Liver (tissue), 9 donors: Measurements from ENCODE around the gene TMBIM6. TPM values are rescaled to one million over a fixed set of nuclear protein-coding genes. Genes with fewer than 3 reads are reported as not detected.
A peak's percentile ranks its signal among the peaks of the same experiment; 100 is the strongest.

ENCODE experiments used
- DNase-seq: peaks from one replicate; pipeline ENCODE4 v3.0.0-alpha.2; 2017; ENCODE audit warnings: low spot score
- H3K27ac ChIP-seq, 2 donors: one replicate each; pipeline ENCODE4 v1.7.0; 2013; ENCODE audit warnings: inconsistent platforms in 2 of 2, low read length in 2 of 2, control low read depth in 1 of 2, low read depth in 1 of 2, mild to moderate bottlenecking in 1 of 2
- H3K27me3 ChIP-seq, 4 donors: one replicate each; pipeline versions ENCODE4 v1.6.1 to v1.7.0; 2013; ENCODE audit warnings: low read length in 3 of 4, inconsistent platforms in 1 of 4, mild to moderate bottlenecking in 1 of 4, moderate library complexity in 1 of 4; ENCODE audit not compliant: control insufficient read depth in 4 of 4, insufficient read depth in 4 of 4
- H3K36me3 ChIP-seq, 4 donors: one replicate each; pipeline versions ENCODE4 v1.6.1 to v1.7.0; 2013; ENCODE audit warnings: low read length in 3 of 4, mild to moderate bottlenecking in 3 of 4, low read depth in 1 of 4, moderate library complexity in 1 of 4; ENCODE audit not compliant: control insufficient read depth in 4 of 4, insufficient read depth in 3 of 4
- H3K4me1 ChIP-seq, 4 donors: one replicate each; pipeline versions ENCODE4 v1.6.1 to v1.7.0; 2013; ENCODE audit warnings: low read length in 3 of 4, mild to moderate bottlenecking in 3 of 4, moderate library complexity in 1 of 4; ENCODE audit not compliant: control insufficient read depth in 4 of 4, insufficient read depth in 4 of 4
- H3K4me3 ChIP-seq, 3 donors: one replicate each; pipeline versions ENCODE4 v1.6.1 to v1.7.0; 2013; ENCODE audit warnings: low read length in 3 of 3, control low read depth in 1 of 3, low read depth in 1 of 3, mild to moderate bottlenecking in 1 of 3
- H3K9ac ChIP-seq, 2 donors: one replicate each; pipeline ENCODE4 v1.7.0; 2013; ENCODE audit warnings: low read length in 2 of 2, mild to moderate bottlenecking in 2 of 2, moderate library complexity in 2 of 2, control low read depth in 1 of 2, low read depth in 1 of 2
- H3K9me3 ChIP-seq, 4 donors: one replicate each; pipeline versions ENCODE4 v1.6.1 to v1.7.0; 2013; ENCODE audit warnings: low read length in 3 of 4; ENCODE audit not compliant: control insufficient read depth in 4 of 4
- CTCF ChIP-seq: fragments of 150-350 bp; IDR thresholded peaks from 2 replicates; pipeline ENCODE4 v1.5.1; 2017; ENCODE audit warnings: improper control_type of control experiment, low read depth, low read length; ENCODE audit not compliant: missing input control
- FOXA1 ChIP-seq: IDR thresholded peaks from 2 replicates; pipeline ENCODE4 v1.6.1; 2016; ENCODE audit warnings: antibody characterized with exemption
- FOXA2 ChIP-seq: IDR thresholded peaks from 2 replicates; pipeline ENCODE4 v1.6.1; 2016; ENCODE audit warnings: antibody characterized with exemption
- GABPA ChIP-seq, 2 donors: IDR thresholded peaks in 1 of 2; conservative IDR thresholded peaks in 1 of 2; 2 replicates each; pipeline ENCODE4 v1.6.1; 2016; ENCODE audit warnings: antibody characterized with exemption in 2 of 2, mild to moderate bottlenecking in 1 of 2, moderate library complexity in 1 of 2
- HNF4G ChIP-seq: IDR thresholded peaks from 2 replicates; pipeline ENCODE4 v1.6.1; 2016; ENCODE audit warnings: antibody characterized with exemption
- JUND ChIP-seq, 2 donors: IDR thresholded peaks; 2 replicates each; pipeline ENCODE4 v1.6.1; 2016; ENCODE audit warnings: antibody characterized with exemption in 2 of 2
- NR2F2 ChIP-seq: IDR thresholded peaks from 2 replicates; pipeline ENCODE4 v1.6.1; 2016; ENCODE audit warnings: antibody characterized with exemption
- RXRA ChIP-seq, 2 donors: IDR thresholded peaks; 2 replicates each; pipeline ENCODE4 v1.6.1; 2017 to 2018; ENCODE audit warnings: antibody characterized with exemption in 2 of 2, mild to moderate bottlenecking in 1 of 2
- SP1 ChIP-seq: IDR thresholded peaks from 2 replicates; pipeline ENCODE4 v1.6.1; 2018; ENCODE audit warnings: antibody characterized with exemption, mild to moderate bottlenecking
- TAF1 ChIP-seq: conservative IDR thresholded peaks from 2 replicates; pipeline ENCODE4 v1.6.1; 2016; ENCODE audit warnings: antibody characterized with exemption, mild to moderate bottlenecking
- YY1 ChIP-seq: IDR thresholded peaks from 2 replicates; pipeline ENCODE4 v1.6.1; 2016; ENCODE audit warnings: antibody characterized with exemption, mild to moderate bottlenecking
- WGBS: extraction: QIAGEN DNeasy Blood & Tissue Kit; methylation state at CpG from one replicate; pipeline ENCODE4 v1.1.7; 2013; 5-methylcytosine and 5-hydroxymethylcytosine counted together
- polyA plus RNA-seq, 2 donors: library from polyadenylated mRNA; stranded (reverse) in 1 of 2; unstranded in 1 of 2; fragments of 200-250 nt in 1 of 2; fragments of >200 nt in 1 of 2; fragmentation: Nextera tagmentation in 1 of 2; extraction: Ambion mirVana in 1 of 2; gene quantifications; one replicate each; pipeline versions ENCODE4 v1.2.1 to v1.2.3, GENCODE V29; 2013 to 2015
- total RNA-seq, 2 donors: library from RNA; depleted of rRNA; stranded (reverse); fragments of >200 nt; gene quantifications; one replicate each; pipeline ENCODE4 v1.2.3, GENCODE V29; 2014
- TF ChIP-seq, protein P1 (sequence below): IDR thresholded peaks from 2 replicates; pipeline ENCODE4 v1.6.1; 2016; ENCODE audit warnings: antibody characterized with exemption, mild to moderate bottlenecking
- TF ChIP-seq, protein P2 (sequence below): IDR thresholded peaks from 2 replicates; pipeline ENCODE4 v1.6.1; 2016; ENCODE audit warnings: antibody characterized with exemption
- TF ChIP-seq, protein P3 (sequence below): IDR thresholded peaks from 2 replicates; pipeline ENCODE4 v1.6.1; 2016; ENCODE audit warnings: antibody characterized with exemption
- TF ChIP-seq, protein P4 (sequence below): IDR thresholded peaks from 2 replicates; pipeline ENCODE4 v1.6.1; 2016; ENCODE audit warnings: antibody characterized with exemption
- donor health status: healthy.
- donor health status: healthy.
- donor health status: healthy.
- donor health status: healthy.
- donor health status: healthy.

The TMBIM6 gene
- total and polyA plus RNA-seq, 4 donors, result 464 to 1,207 (median 713) TPM

GRCh38 chr12:49750027-49750995, 9.0 kb downstream of the TMBIM6 start:
- Histone ChIP-seq H3K9ac (no peak overlapping the region), H3K27ac (no peak overlapping the region), H3K4me3 (no peak overlapping the region), H3K4me1 (peaks cover 4 to 89% (median 70%) of the 10 kb centered on the region in 4 donors), H3K36me3 (peaks cover 3 to 30% (median 23%) of the 10 kb centered on the region in 4 donors), H3K27me3 (no peaks in the 10 kb centered on the region), H3K9me3 (no peaks in the 10 kb centered on the region)
- WGBS, result 59% methylated on average over 8 of the region's 8 CpGs
- DNase-seq, result no peak
- TF ChIP-seq HNF4G (no peak), RXRA (IDR thresholded peaks at IDR 0.05) (peak in 1 of 2 donors; percentile 5)
- TF ChIP-seq, protein P1, sequence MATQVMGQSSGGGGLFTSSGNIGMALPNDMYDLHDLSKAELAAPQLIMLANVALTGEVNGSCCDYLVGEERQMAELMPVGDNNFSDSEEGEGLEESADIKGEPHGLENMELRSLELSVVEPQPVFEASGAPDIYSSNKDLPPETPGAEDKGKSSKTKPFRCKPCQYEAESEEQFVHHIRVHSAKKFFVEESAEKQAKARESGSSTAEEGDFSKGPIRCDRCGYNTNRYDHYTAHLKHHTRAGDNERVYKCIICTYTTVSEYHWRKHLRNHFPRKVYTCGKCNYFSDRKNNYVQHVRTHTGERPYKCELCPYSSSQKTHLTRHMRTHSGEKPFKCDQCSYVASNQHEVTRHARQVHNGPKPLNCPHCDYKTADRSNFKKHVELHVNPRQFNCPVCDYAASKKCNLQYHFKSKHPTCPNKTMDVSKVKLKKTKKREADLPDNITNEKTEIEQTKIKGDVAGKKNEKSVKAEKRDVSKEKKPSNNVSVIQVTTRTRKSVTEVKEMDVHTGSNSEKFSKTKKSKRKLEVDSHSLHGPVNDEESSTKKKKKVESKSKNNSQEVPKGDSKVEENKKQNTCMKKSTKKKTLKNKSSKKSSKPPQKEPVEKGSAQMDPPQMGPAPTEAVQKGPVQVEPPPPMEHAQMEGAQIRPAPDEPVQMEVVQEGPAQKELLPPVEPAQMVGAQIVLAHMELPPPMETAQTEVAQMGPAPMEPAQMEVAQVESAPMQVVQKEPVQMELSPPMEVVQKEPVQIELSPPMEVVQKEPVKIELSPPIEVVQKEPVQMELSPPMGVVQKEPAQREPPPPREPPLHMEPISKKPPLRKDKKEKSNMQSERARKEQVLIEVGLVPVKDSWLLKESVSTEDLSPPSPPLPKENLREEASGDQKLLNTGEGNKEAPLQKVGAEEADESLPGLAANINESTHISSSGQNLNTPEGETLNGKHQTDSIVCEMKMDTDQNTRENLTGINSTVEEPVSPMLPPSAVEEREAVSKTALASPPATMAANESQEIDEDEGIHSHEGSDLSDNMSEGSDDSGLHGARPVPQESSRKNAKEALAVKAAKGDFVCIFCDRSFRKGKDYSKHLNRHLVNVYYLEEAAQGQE, result peak; percentile 22

DNA sequence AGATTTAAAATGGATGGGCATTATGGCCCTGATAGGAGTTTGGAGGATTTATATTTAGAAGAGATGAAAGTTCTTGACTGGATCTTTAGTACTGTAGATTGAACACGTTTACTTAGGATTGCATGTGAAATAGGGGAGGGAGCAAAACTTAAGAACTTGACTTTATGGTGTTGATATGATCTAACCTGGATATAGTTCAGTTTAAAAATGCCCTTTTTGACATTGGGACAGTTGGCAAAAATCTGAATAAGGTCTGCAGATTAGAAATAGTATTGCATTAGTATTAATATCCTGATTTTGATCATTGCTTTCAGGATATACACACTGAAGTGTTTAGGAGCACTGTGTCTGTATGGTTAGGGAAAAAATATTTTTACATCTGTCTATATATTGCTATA, 9.6 kb downstream of the TMBIM6 start:
- Histone ChIP-seq H3K36me3 (peaks cover 7 to 37% (median 27%) of the 10 kb centered on the region in 4 donors), H3K4me1 (peaks cover 4 to 85% (median 70%) of the 10 kb centered on the region in 4 donors), H3K9me3 (no peaks in the 10 kb centered on the region), H3K4me3 (peak overlapping the region in 1 of 3 donors; percentile 13), H3K9ac (no peak overlapping the region), H3K27me3 (no peaks in the 10 kb centered on the region), H3K27ac (no peak overlapping the region)
- WGBS, result 10% methylated on average over 1 of the region's 1 CpG
- no peak for DNase-seq
- TF ChIP-seq, protein P2, sequence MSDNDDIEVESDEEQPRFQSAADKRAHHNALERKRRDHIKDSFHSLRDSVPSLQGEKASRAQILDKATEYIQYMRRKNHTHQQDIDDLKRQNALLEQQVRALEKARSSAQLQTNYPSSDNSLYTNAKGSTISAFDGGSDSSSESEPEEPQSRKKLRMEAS, result no peak
- TF ChIP-seq YY1 (no peak), HNF4G (no peak), CTCF (no peak), GABPA (IDR thresholded peaks at IDR 0.05 in 1 of 2, conservative IDR thresholded peaks at IDR 0.05 in 1 of 2) (no peak), TAF1 (no peak), FOXA1 (no peak), SP1 (no peak), RXRA (IDR thresholded peaks at IDR 0.05) (no peak), NR2F2 (no peak), FOXA2 (no peak), JUND (IDR thresholded peaks at IDR 0.05) (no peak)
- TF ChIP-seq, protein P3, sequence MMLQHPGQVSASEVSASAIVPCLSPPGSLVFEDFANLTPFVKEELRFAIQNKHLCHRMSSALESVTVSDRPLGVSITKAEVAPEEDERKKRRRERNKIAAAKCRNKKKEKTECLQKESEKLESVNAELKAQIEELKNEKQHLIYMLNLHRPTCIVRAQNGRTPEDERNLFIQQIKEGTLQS, result no peak
- TF ChIP-seq, protein P1, result no peak
- TF ChIP-seq, protein P4, sequence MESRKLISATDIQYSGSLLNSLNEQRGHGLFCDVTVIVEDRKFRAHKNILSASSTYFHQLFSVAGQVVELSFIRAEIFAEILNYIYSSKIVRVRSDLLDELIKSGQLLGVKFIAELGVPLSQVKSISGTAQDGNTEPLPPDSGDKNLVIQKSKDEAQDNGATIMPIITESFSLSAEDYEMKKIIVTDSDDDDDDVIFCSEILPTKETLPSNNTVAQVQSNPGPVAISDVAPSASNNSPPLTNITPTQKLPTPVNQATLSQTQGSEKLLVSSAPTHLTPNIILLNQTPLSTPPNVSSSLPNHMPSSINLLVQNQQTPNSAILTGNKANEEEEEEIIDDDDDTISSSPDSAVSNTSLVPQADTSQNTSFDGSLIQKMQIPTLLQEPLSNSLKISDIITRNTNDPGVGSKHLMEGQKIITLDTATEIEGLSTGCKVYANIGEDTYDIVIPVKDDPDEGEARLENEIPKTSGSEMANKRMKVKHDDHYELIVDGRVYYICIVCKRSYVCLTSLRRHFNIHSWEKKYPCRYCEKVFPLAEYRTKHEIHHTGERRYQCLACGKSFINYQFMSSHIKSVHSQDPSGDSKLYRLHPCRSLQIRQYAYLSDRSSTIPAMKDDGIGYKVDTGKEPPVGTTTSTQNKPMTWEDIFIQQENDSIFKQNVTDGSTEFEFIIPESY, result no peak
